Tibial nerve (tissue), 4 donors: ENCODE data around the gene CDK13.
"Not testable (repeated sequence)": the region's sequence is repeated elsewhere in the genome, so short reads cannot be mapped to it uniquely, and the experiment has no call there.

Experiments
- CTCF ChIP-seq, 5 experiments: fragments of 200-600 bp in 3 of 5; fragments of 450-650 bp in 2 of 5; sonication (generic) in 3 of 5; IDR thresholded peaks; one replicate each; pipeline ENCODE4 v1.5.1; 2016 to 2019; ENCODE audit warnings: antibody characterized with exemption in 5 of 5, mild to moderate bottlenecking in 3 of 5, moderate library complexity in 2 of 5
- EP300 ChIP-seq, 2 donors: sonication (generic); formaldehyde crosslinking; IDR thresholded peaks; one replicate each; pipeline ENCODE4 v1.6.1; 2017; ENCODE audit warnings: antibody characterized with exemption in 2 of 2, mild to moderate bottlenecking in 1 of 2
- POLR2A ChIP-seq, 2 donors: fragments of 450-650 bp; IDR thresholded peaks; one replicate each; pipeline ENCODE4 v1.6.1; 2017; ENCODE audit warnings: antibody characterized with exemption in 2 of 2, mild to moderate bottlenecking in 2 of 2, moderate library complexity in 2 of 2

- TF ChIP-seq EP300, CTCF, POLR2A (IDR thresholded peaks at IDR 0.05): not testable (repeated sequence)
These were observed 168.1 kb downstream of the CDK13 start for GRCh38 chr7:40118201-40118600.
